ENCODE data around the gene VIL1.

DNA sequence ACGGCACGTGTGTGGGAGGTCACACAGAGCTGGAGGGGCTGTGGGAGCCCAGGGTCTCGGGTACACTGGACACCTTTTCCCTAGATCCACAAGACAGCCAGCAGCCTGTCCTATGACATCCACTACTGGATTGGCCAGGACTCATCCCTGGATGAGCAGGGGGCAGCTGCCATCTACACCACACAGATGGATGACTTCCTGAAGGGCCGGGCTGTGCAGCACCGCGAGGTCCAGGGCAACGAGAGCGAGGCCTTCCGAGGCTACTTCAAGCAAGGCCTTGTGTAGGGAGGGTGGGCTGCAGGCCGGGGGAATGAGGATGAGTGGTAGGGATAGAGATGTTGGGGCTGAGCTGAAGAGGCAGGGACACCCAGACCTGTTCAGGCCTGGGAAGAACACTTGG is 6.6 kb downstream of the VIL1 start:
- TF ChIP-seq, protein P1, sequence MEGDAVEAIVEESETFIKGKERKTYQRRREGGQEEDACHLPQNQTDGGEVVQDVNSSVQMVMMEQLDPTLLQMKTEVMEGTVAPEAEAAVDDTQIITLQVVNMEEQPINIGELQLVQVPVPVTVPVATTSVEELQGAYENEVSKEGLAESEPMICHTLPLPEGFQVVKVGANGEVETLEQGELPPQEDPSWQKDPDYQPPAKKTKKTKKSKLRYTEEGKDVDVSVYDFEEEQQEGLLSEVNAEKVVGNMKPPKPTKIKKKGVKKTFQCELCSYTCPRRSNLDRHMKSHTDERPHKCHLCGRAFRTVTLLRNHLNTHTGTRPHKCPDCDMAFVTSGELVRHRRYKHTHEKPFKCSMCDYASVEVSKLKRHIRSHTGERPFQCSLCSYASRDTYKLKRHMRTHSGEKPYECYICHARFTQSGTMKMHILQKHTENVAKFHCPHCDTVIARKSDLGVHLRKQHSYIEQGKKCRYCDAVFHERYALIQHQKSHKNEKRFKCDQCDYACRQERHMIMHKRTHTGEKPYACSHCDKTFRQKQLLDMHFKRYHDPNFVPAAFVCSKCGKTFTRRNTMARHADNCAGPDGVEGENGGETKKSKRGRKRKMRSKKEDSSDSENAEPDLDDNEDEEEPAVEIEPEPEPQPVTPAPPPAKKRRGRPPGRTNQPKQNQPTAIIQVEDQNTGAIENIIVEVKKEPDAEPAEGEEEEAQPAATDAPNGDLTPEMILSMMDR (IDR thresholded peaks at IDR 0.05; ENCODE audit: insufficient read depth, low read length), result no peak
- TF ChIP-seq POLR2AphosphoS5 (IDR thresholded peaks at IDR 0.05; ENCODE audit: low read depth), result no peak
- TF ChIP-seq, protein P2, sequence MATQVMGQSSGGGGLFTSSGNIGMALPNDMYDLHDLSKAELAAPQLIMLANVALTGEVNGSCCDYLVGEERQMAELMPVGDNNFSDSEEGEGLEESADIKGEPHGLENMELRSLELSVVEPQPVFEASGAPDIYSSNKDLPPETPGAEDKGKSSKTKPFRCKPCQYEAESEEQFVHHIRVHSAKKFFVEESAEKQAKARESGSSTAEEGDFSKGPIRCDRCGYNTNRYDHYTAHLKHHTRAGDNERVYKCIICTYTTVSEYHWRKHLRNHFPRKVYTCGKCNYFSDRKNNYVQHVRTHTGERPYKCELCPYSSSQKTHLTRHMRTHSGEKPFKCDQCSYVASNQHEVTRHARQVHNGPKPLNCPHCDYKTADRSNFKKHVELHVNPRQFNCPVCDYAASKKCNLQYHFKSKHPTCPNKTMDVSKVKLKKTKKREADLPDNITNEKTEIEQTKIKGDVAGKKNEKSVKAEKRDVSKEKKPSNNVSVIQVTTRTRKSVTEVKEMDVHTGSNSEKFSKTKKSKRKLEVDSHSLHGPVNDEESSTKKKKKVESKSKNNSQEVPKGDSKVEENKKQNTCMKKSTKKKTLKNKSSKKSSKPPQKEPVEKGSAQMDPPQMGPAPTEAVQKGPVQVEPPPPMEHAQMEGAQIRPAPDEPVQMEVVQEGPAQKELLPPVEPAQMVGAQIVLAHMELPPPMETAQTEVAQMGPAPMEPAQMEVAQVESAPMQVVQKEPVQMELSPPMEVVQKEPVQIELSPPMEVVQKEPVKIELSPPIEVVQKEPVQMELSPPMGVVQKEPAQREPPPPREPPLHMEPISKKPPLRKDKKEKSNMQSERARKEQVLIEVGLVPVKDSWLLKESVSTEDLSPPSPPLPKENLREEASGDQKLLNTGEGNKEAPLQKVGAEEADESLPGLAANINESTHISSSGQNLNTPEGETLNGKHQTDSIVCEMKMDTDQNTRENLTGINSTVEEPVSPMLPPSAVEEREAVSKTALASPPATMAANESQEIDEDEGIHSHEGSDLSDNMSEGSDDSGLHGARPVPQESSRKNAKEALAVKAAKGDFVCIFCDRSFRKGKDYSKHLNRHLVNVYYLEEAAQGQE (IDR thresholded peaks at IDR 0.05; ENCODE audit: insufficient replicate concordance, low read depth), result no peak

Data from HL-60 (cell line).